Muscle layer of colon (tissue), 2 donors: ENCODE data around the gene PMS1.
"Not testable (repeated sequence)": the region's sequence is repeated elsewhere in the genome, so short reads cannot be mapped to it uniquely, and the experiment has no call there.

Experiments used
- H3K27ac ChIP-seq: one replicate; pipeline ENCODE4 v1.7.0; 2013; ENCODE audit warnings: low read depth, mild to moderate bottlenecking, low read length, moderate library complexity
- H3K27me3 ChIP-seq, 2 donors: one replicate each; pipeline ENCODE4 v1.7.0; 2013; ENCODE audit warnings: low read length in 2 of 2, mild to moderate bottlenecking in 2 of 2; ENCODE audit not compliant: insufficient read depth in 2 of 2, control insufficient read depth in 1 of 2
- H3K36me3 ChIP-seq: one replicate; pipeline ENCODE4 v1.7.0; 2013; ENCODE audit warnings: mild to moderate bottlenecking, low read length; ENCODE audit not compliant: insufficient read depth
- H3K4me1 ChIP-seq: one replicate; pipeline ENCODE4 v1.7.0; 2013; ENCODE audit warnings: mild to moderate bottlenecking, low read length; ENCODE audit not compliant: insufficient read depth
- H3K4me3 ChIP-seq, 2 donors: one replicate each; pipeline ENCODE4 v1.7.0; 2013; ENCODE audit warnings: low read length in 2 of 2, low read depth in 1 of 2, mild to moderate bottlenecking in 1 of 2, moderate library complexity in 1 of 2
- H3K9ac ChIP-seq: one replicate; pipeline ENCODE4 v1.7.0; 2013; ENCODE audit warnings: low read length
- H3K9me3 ChIP-seq: one replicate; pipeline ENCODE4 v1.7.0; 2013; ENCODE audit warnings: mild to moderate bottlenecking, low read length
- donor health status: abdominal sarcoma.
- donor health status: Adenocarcinoma of cecum.

PMS1 gene

GRCh38 chr2:189783927-189784867 lies at the start of gene PMS1, which contains the start of gene ORMDL1:
PMS1 (plus strand) TSS chr2:189784450; CDS start chr2:189791810, 7,360 bp downstream.
ORMDL1 (minus strand) TSS chr2:189784339; CDS start chr2:189782595, 1,744 bp downstream.
- peaks cover 19% of the 10 kb centered on the region for H3K36me3 ChIP-seq
- peak within 1 kb of the TSS; percentile 83 to 86 for H3K4me3 ChIP-seq
- no peaks in the 10 kb centered on the region for H3K9me3 ChIP-seq
- H3K27me3 ChIP-seq, result no peaks in the 10 kb centered on the region
- peaks cover 22% of the 10 kb centered on the region for H3K4me1 ChIP-seq
- H3K27ac ChIP-seq, result peak within 1 kb of the TSS; percentile 96
- peak within 1 kb of the TSS; percentile 59 for H3K9ac ChIP-seq

DNA sequence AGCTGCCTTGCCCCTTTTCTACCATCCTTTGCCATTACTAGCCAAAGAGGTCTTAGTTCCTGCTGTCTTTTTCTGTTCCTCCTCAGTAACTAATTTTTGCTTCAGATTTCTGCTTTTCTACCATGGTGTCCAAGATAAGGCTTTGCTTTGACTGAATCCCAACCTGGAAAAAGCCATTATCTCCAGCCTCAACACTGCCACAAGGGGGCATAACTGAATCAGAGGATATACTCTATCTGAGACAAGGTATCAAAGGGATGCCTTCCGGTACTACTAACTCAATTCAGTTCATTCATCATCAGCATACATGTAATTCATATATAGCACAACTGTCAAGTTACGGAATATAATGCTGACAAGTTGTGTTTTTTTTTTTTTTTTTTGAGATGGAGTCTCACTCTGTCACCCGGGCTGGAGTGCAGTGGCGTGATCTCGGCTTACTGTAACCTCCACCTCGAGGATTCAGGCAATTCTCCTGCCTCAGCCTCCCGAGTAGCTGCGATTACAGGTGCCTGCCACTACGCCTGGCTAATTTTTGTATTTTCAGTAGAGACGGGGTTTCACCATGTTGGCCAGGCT lies 33.1 kb upstream of the PMS1 start:
- H3K4me3 ChIP-seq, result no peak overlapping the region
- no peaks in the 10 kb centered on the region for H3K27me3 ChIP-seq
- peaks cover 18% of the 10 kb centered on the region for H3K36me3 ChIP-seq
- H3K9me3 ChIP-seq, result no peaks in the 10 kb centered on the region
- H3K27ac ChIP-seq, result no peak overlapping the region
- no peak overlapping the region for H3K9ac ChIP-seq
- H3K4me1 ChIP-seq, result no peaks in the 10 kb centered on the region

- Histone ChIP-seq H3K27ac (no peak overlapping the region), H3K27me3 (no peaks in the 10 kb centered on the region), H3K4me3 (no peak overlapping the region), H3K36me3 (peaks cover 10% of the 10 kb centered on the region), H3K4me1 (no peaks in the 10 kb centered on the region), H3K9ac (no peak overlapping the region), H3K9me3 (no peaks in the 10 kb centered on the region)
These were observed 27.8 kb upstream of the PMS1 start for GRCh38 chr2:189756311-189756952.

DNA sequence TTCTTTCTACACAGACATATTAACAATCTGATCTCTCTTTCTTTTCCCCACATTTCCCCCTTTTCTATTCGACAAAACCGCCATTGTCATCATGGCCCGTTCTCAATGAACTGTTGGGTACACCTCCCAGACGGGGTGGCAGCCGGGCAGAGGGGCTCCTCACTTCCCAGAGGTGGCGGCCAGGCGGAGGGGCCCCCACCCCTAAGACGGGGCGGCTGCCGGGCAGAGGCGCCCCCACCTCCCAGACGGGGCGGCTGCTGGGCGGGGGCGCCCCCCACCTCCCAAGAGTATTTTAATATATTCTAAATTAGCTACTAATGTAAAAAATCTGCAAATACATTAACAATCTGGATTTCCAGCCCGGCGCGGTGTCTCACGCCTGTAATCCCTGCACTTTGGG lies 24.1 kb upstream of the PMS1 start:
- peaks cover 12% of the 10 kb centered on the region for H3K4me1 ChIP-seq
- H3K9ac ChIP-seq, H3K27ac ChIP-seq, H3K27me3 ChIP-seq, H3K9me3 ChIP-seq, H3K4me3 ChIP-seq, H3K36me3 ChIP-seq: not testable (repeated sequence)

DNA sequence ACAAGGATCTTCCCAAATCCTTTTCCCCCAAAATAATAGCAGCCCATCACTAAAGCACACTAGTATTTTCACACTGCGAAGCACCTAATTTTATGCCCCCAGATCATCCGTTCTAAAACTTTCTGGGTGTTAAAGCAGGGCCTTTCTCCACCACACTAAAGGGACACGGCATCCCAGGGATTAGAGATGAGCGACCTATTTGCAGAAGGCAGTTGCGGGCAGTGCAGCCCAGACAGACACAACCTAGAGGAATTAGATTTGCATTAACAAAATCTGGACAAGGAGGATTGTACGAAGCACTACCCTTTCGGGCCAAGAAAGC lies 22.1 kb upstream of the PMS1 start:
- peak overlapping the region; percentile 51 for H3K9ac ChIP-seq
- H3K4me3 ChIP-seq, result peak overlapping the region; percentile 63 to 68
- H3K27ac ChIP-seq, result peak overlapping the region; percentile 84

DNA sequence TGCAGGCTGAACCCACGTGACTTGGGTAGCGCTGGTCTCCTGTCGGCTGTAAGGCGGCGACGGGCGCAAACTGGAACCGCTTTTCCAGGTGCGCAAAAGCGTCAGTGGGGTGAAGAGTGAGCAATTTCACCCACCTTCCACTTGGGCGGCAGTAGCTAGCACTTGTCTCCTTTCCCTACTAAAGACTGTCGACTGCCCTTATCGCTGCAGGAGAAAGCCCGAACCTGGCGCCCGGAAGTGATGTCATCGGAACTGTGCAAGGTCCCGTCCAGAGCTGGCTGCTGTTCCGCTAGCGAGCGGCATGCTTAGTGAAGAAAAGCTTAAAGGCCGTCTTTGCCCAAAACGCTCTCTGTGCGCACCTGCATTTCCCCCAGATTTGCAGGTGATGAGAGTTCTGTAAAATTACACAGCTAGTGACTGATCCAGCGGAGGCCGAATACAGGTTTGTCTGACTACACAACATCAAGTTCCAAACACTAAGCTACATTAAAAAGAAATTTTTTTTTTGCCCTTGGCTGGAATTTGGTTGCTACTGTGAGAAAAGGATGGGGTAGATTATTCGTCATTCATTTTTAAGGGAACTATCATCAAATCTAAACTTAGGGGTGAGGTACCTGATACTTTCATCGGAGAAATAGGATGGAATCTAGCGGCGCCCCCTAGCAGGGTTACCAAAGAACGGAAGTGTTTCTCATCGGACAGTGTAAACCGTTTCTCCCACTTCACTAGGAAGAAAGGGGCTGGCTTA lies 21.5 kb upstream of the PMS1 start, which contains the start of gene OSGEPL1:
OSGEPL1 (minus strand) TSS at position 242 of the 748 bp plus-strand sequence. CDS start 1,152 bp downstream, outside the sequence.
- Histone ChIP-seq H3K27ac (peak within 1 kb of the TSS; percentile 84), H3K27me3 (no peaks in the 10 kb centered on the region), H3K36me3 (no peaks in the 10 kb centered on the region), H3K4me3 (peak within 1 kb of the TSS; percentile 63 to 68), H3K9me3 (no peaks in the 10 kb centered on the region), H3K9ac (peak within 1 kb of the TSS; percentile 51), H3K4me1 (peaks cover 12% of the 10 kb centered on the region)

More for the DNA sequence above, 22.1 kb upstream of the PMS1 start:
- Histone ChIP-seq H3K4me1 (peaks cover 12% of the 10 kb centered on the region), H3K9me3 (no peaks in the 10 kb centered on the region), H3K36me3 (no peaks in the 10 kb centered on the region), H3K27me3 (no peaks in the 10 kb centered on the region)

DNA sequence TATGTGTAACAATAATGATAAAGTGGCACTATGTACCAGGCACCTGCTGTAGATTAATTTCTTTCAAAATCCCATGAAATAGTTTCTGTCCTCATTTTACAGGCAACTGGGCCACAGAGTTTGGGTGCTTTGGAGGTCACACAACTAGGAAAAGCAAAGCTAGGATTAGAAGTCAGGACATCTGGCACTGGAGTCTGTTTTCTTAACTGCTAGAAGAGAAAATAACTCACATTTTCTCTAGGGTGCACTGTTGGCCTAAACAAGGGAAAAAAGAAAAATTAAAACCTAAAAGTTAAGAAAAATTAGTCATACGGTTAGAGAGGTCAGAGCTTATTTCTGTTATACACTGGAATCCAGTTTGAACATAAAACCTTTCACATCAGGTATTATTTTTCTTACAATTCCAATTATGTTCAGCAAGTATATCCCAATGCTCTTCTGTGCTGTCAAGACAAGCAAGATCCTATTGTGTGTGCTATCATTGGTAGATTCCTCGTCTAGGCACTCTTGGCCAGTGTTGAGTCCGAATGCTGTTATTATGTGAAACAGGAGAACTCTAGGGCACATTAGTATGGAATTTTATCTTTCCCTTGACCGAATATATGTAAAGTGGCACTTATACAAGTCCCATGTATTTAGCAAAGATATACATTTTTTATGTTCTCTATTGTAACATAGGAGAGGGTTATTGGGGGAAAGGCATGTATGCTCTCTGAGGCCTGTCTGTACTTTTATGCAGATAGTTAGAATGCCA lies 20.2 kb upstream of the PMS1 start:
- no peaks in the 10 kb centered on the region for H3K9me3 ChIP-seq
- H3K36me3 ChIP-seq, result peaks cover 6% of the 10 kb centered on the region
- peaks cover 12% of the 10 kb centered on the region for H3K4me1 ChIP-seq
- no peak overlapping the region for H3K27ac ChIP-seq
- no peak overlapping the region for H3K4me3 ChIP-seq
- no peaks in the 10 kb centered on the region for H3K27me3 ChIP-seq
- H3K9ac ChIP-seq, result no peak overlapping the region

- Histone ChIP-seq H3K4me3 (no peak overlapping the region), H3K27me3 (no peaks in the 10 kb centered on the region), H3K27ac (no peak overlapping the region), H3K36me3 (peaks cover 41% of the 10 kb centered on the region), H3K4me1 (no peaks in the 10 kb centered on the region), H3K9ac (no peak overlapping the region), H3K9me3 (no peaks in the 10 kb centered on the region)
These were observed 13.5 kb upstream of the PMS1 start for GRCh38 chr2:189770590-189771322.

GRCh38 chr2:189772212-189772611 lies 12.0 kb upstream of the PMS1 start:
- Histone ChIP-seq H3K9me3 (no peaks in the 10 kb centered on the region), H3K27ac (no peak overlapping the region), H3K9ac (no peak overlapping the region), H3K27me3 (no peaks in the 10 kb centered on the region), H3K4me1 (no peaks in the 10 kb centered on the region), H3K4me3 (no peak overlapping the region), H3K36me3 (peaks cover 53% of the 10 kb centered on the region)

DNA sequence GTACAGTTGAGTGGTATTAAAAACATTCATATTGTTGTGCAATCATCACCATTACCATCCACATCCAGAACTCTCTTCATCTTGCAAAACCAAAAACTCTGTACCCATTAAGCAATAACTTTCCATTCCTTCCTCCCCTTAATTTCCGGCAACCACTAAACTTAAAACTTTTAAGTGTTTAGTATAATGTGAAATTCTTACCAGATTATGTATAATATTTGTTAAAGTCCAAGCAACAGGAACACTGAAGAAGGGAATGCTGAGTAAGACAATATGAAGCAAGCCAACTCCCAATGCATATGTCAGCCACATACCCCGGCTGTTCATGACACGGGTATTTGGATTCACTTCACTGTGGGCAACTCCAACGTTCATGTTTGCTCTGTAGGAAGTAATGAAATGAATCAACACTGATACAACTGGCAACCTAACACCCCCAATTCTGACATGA lies 2.0 kb upstream of the PMS1 start:
- no peaks in the 10 kb centered on the region for H3K27me3 ChIP-seq
- H3K4me3 ChIP-seq, result no peak overlapping the region
- H3K9ac ChIP-seq, result no peak overlapping the region
- no peak overlapping the region for H3K27ac ChIP-seq
- peaks cover 22% of the 10 kb centered on the region for H3K4me1 ChIP-seq
- H3K9me3 ChIP-seq, result no peaks in the 10 kb centered on the region
- peaks cover 21% of the 10 kb centered on the region for H3K36me3 ChIP-seq
